Measurements from ENCODE around the gene TEX30.

DNA sequence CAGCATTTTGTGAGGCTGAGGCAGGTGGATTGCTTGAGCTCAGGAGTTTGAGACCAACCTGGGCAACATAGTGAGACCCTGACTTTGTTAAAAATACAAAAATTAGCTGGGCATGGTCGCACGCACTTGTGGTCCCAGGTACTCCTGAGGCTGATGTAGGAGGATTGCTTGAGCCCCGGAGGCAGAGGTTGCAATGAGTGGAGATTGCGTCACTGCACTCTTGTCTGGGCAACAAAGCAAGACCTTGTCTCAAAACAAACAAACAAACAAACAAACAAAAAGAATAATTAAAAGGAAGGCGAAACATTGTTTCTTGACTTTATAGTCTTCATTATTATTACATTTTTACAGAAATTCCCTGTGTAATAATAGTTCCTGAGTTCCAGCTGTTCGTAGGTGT is 41.2 kb upstream of the TEX30 start:
- TF ChIP-seq, protein P1, sequence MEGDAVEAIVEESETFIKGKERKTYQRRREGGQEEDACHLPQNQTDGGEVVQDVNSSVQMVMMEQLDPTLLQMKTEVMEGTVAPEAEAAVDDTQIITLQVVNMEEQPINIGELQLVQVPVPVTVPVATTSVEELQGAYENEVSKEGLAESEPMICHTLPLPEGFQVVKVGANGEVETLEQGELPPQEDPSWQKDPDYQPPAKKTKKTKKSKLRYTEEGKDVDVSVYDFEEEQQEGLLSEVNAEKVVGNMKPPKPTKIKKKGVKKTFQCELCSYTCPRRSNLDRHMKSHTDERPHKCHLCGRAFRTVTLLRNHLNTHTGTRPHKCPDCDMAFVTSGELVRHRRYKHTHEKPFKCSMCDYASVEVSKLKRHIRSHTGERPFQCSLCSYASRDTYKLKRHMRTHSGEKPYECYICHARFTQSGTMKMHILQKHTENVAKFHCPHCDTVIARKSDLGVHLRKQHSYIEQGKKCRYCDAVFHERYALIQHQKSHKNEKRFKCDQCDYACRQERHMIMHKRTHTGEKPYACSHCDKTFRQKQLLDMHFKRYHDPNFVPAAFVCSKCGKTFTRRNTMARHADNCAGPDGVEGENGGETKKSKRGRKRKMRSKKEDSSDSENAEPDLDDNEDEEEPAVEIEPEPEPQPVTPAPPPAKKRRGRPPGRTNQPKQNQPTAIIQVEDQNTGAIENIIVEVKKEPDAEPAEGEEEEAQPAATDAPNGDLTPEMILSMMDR (IDR thresholded peaks at IDR 0.05) = no peak
- TF ChIP-seq POLR2A (IDR thresholded peaks at IDR 0.05) = no peak

Measured in esophagus squamous epithelium (tissue), 4 donors.